ENCODE data around the gene ZBTB46.

The ZBTB46 gene

GRCh38 chr20:63696628-63697356 lies 134.3 kb downstream of the ZBTB46 start, which contains the start of gene TNFRSF6B:
TNFRSF6B (plus strand) TSS chr20:63696652; CDS start chr20:63696768, 116 bp downstream.
- FAIRE-seq (no peak), DNase-seq (ENCODE audit: low spot score) (no peak)

- DNase-seq (ENCODE audit: low spot score) (no peak), FAIRE-seq (no peak)
Measured at GRCh38 chr20:63696306-63696627, 134.8 kb downstream of the ZBTB46 start.

- no peak for FAIRE-seq
- DNase-seq (ENCODE audit: low spot score): no peak
Measured at GRCh38 chr20:63695424-63696305, 135.4 kb downstream of the ZBTB46 start.

- no peak for DNase-seq (ENCODE audit: low spot score)
Measured at GRCh38 chr20:63694584-63695423, 136.3 kb downstream of the ZBTB46 start.

GRCh38 chr20:63693733-63694583 lies 137.1 kb downstream of the ZBTB46 start:
- DNase-seq (ENCODE audit: low spot score): no peak
- FAIRE-seq: no peak

More at GRCh38 chr20:63694584-63695423, 136.3 kb downstream of the ZBTB46 start:
- FAIRE-seq: no peak

Data from urothelium cell line (cell line).